GM08714 (cell line): ENCODE results near the gene DNAJA1.
A peak's percentile ranks its signal among the peaks of the same experiment; 100 is the strongest.

Source experiments
- H3K4me3 ChIP-seq: fragments of 200-500 bp; sonication (Bioruptor generic); 2 replicates; pipeline ENCODE4 v1.5.1; 2014; ENCODE audit warnings: mild to moderate bottlenecking, low read length, inconsistent platforms
- ZNF274 ChIP-seq: IDR thresholded peaks from 2 replicates; pipeline ENCODE4 v1.6.1; 2012; ENCODE audit warnings: mild to moderate bottlenecking, low read depth, low read length

The DNAJA1 gene

DNA sequence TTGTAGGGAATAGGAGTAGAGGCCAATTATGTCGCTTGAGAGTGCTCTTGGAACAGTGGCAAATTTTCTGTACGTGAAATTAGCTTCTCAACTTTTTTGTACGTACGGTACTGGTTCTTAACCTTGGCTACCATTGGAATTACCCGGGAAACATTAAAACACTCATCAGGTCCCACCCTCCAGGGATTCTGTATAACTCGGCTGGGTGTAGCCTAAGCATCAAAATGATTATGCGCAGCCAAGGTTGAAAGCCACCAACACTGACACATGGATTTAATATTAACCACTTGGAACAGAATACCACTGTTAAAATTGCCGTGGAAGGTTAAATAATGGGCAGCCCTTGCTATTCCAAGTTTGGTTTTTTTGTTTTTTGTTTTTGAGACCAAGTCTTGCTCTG, 17.4 kb downstream of the DNAJA1 start:
- TF ChIP-seq ZNF274 = no peak
- H3K4me3 ChIP-seq = no peak overlapping the region

DNA sequence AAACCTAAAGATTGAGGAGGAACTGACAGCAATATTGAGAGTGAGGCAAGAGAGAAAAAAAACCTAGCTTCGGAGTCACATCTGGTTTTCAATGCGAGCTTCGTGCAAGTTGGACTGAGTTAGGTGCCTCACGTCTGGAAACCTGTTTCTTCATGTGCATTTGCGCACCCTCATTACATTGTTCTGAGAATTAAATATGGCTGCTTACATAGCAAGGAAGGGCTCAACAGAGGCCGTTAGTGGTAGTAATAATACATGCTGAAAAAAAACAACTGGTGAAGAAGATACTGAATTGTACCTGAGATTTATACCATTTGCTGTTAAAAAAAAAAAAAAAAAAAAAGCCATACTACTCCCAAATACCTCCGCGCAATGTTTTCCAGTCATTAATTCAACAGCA, 18.6 kb downstream of the DNAJA1 start:
- no peak for TF ChIP-seq ZNF274
- peak overlapping the region; percentile 42 for H3K4me3 ChIP-seq

DNA sequence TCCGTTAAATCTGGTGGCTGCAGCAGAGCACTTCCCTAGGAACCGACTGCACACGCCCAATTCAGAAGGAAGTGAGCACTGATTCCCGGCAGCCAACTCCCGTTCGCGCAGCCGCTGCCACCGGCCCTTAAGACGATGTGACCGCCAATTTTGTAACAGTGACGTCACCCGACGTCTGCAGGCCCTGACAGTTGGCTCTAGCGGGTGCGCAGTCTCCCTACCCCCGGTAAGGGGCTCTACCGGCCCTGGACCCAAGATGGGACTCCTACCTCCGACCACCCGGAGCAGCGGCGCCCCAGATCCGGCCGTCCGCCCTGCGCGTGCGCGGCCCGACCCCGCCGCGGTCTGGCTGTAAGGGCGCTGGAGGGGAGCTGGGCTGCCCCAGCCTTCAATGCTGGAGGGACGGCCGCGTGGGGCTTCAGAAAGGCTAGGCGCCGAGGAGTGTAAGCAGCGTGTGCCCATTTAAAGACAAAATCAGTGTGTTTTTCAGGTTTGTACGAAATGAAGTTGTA, 19.1 kb downstream of the DNAJA1 start:
- peak overlapping the region; percentile 42; the same call in 1 of the 2 replicates for H3K4me3 ChIP-seq

DNA sequence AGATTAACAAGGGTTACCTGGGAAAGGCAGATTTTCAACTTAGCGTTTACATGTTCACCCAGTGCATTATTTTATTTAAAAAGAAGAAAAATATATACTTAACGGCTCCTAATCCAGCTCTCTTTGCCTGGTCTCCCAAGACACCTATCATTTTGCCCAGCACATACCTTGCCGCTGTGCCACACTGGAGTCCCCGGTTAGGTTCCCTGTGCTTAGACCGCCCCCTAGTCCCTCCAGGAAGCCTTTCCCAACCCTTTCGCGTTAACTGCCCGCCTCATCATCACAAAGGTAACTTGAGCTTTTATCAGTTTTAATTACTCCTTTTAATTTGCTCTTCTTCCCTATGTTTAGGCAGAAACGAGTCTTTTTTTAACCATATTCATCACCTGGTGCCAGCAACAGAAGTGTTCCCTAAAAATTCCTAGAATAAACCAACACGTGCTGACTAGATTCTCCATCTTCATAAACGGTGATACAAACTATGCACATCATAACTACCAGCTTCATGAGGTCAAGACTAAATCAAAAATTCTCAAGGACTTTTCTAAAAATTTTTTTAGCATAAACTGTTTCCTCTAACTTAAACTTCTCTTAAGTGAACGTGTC, 19.7 kb downstream of the DNAJA1 start:
- peak overlapping the region; percentile 42; the same call in 1 of the 2 replicates for H3K4me3 ChIP-seq
- no peak for TF ChIP-seq ZNF274

More for the DNA sequence above, 19.1 kb downstream of the DNAJA1 start:
- no peak for TF ChIP-seq ZNF274

DNA sequence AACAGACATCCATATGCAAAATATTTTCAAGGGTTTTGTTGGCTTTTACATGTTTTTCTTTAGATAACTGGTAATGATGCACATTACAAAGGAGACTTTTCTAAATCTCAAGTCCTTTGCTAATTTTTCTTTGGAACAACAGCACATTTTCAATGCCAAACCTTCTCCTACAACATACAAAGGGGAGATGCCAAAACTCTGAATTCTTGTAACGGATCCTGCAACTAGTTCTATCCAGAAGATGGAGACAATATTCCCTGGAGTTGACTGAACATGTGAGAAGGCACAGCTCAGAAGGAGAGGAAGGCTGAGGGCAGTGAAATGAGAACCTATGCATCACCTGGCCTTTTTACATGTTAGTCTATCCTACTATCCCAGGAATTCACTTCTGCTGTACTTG, 21.0 kb downstream of the DNAJA1 start:
- H3K4me3 ChIP-seq = no peak overlapping the region
- no peak for TF ChIP-seq ZNF274

DNA sequence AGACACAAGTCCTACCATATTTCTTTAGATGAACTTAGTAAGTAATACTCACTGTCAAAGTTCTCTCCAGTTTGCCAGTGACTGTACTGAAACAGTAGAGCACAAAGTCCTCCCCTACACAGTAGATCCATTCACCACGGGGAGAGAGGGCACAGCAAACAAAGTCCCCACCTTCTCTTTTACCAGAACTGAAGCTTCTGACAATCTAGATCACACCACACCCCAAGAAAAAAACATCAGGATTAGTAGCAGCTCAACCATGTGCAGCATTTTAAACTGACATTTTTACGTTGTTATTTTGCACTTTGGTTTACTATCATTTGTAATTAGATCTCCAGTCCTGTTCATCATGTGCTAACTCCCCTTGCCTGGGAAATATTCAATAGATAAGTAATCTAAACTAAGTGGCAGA, 23.0 kb downstream of the DNAJA1 start:
- TF ChIP-seq ZNF274 = no peak
- no peak overlapping the region for H3K4me3 ChIP-seq

DNA sequence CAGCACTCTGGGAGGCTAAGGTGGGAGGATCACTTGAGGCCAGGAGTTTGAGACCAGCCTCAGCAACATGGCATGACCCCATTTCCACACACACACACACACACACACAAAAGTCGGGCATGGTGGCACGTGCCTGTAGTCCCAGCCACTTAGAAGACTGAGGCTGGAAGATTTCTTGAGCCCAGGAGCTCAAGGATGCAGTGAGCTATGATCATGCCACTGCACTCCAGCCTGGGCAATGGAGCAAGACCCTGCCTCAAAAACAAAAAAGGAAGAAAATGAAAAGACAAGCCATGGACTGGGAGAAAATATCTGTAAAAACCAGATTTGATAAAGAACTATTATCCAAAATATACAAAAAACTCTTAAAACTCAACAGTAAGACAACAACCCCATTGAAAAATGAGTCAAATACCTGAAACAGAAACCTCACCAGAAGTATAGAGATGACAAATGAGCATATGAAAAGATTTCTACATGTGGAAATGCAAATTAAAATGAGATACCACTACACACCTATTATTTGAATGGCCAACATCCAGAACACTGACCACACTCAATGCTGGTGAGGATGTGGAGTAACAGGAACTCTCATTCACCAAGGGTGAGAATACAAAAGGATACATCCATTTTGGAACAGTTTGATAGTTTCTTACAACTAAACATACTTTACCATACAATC, 24.7 kb downstream of the DNAJA1 start:
- H3K4me3 ChIP-seq = no peak overlapping the region
- TF ChIP-seq ZNF274 = no peak

DNA sequence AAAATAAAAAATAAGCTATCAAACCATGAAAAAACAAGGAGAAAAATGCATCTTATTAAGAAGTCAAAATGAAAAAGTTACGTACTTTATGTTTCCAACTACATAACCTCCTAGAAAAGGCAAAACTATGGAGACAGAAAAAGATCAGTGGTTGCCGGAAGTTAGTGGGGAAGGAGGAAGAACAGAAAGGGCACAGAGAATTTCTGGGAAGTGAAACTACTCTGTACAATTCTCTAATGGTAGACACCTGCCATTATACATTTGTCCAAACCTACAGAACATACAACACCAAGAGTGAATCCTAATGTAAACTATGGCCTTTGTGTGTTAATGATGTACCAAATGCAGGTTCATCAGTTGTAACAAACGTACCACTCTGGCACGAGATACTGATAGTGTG, 26.1 kb downstream of the DNAJA1 start:
- no peak overlapping the region for H3K4me3 ChIP-seq
- TF ChIP-seq ZNF274 = no peak

DNA sequence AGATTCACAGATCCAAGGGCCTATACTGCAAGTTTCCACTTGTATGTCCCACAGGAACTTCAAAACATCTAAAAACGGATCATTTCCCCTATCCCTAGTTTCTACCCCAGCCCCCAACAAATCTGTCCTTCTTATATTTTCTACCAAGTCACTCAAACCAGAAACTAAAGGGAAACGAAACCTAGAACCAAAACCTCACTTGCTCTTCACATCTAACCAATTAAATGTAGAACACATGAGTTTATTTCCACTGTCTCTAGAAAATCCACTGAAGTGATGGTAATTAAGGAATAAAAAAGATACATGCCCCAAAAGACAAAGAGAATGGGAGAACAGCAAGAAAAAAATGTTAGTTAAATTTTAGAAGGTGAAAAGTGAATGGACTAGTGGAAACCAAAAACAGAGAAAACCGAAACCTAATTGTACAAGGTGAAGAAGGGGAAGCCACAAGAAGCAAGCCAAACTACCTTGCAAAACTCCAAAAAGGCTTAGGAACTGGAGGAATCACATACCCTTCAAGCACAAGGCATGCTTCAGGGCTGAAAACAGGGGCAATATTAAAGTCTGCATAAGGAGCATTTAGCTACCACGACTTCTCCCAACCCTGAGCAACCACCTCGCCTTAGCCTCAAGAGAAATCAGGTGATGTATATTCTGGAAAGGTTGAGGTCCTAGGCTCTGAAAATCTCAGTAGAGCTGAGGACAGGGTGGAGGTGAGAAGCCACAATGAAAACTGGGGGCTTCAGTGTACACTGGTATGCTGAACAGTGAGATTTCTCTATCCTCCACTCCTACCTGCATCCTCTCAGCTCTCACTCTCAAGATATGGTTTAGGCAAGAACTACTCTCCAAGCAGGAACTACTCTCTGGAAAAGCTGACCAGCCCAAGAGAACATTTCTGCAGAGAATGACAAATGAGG, 40.3 kb downstream of the DNAJA1 start:
- no peak for TF ChIP-seq ZNF274
- H3K4me3 ChIP-seq = peak overlapping the region; percentile 38; the same call in 1 of the 2 replicates

DNA sequence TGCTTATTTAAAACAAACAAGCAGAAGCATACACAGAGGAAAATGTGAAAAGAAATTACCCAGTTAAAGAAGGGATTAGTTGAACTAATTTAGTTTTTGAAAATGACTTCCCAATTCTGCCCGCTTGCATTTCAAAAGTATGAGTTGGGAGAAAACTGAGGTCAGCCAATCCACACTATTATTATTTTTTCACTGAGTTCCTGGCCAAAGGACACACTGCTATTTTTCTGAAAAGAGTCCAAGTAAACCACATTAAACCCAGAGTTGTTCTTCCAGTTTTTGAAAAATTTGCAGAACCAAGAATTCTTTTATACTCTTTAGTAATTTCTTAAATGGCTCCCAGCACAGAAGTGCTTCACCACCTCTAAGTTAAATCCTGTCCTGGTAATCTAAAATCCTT, 43.9 kb downstream of the DNAJA1 start:
- no peak for TF ChIP-seq ZNF274
- H3K4me3 ChIP-seq = no peak overlapping the region

DNA sequence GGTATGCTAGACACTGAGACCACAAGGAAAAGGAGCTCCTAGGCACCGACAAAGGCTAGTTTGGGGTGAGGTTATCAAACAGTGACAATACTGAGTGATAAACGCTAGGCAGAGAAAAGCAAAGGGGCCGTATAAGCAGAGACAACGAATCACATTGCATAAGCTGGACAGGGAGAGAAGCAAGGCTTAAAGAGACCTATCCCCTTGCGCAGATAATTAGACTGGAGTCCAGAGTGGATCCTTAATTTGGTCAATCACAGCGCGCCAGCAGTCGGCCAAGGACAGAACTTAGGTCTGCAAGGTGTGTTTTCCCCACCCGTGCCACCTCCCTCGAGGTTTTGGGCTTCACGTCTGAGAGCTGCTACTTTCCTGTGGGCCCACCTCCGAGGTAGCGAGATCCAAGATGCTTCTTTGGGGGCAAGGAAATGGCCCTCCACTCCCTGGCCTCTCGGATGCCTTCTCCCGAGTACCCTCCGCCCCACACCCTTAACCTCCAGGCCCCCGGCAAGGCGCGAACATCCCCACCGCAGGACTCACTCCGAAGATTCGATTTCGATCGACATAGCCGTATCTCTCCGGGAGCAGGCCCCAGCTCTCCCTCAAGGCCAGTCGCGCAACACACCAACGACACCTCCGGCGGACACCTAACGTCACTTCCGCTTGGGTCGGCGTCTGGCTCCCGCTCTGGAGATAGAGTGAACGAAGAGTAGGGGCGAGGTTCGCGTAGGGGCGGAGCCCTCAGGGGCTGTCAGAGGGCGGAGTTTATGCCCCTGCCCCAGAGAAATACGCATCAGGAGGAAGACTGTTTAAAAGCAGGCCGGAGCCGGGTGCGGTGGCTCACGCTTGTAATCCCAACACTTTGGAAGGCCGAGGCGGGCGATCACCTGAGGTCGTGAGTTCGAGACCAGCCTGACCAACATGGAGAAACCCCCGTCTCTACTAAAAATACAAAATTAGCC, 51.3 kb downstream of the DNAJA1 start, which contains the start of gene SMU1:
SMU1 (minus strand) TSS at position 629 of the 959 bp plus-strand sequence; CDS start at position 563, 66 bp downstream.
- no peak for TF ChIP-seq ZNF274
- H3K4me3 ChIP-seq = peak within 1 kb of the TSS; percentile 76

DNA sequence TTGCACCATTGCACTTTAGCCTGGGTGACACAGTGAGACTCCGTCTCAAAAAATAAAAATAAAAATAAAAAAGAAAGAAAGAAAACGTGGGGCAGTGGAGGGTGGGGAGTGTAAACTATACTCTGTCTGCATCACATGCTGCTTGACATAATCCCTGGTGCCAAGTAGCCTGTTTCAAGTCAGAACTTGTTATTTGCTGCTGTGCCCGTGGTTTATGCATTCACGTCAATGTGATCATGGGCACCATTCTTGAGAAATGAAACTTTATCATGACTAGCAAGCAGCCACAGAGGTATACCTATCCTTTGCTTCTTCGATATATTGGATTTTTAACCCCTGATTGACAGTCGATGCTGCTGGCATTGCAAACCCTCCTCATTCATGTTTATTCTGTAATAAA, 55.5 kb downstream of the DNAJA1 start:
- no peak for TF ChIP-seq ZNF274
- no peak overlapping the region for H3K4me3 ChIP-seq
